H1 (cell line): Measurements from ENCODE around the gene PXMP4. TPM values are rescaled to one million over a fixed set of nuclear protein-coding genes. Genes with fewer than 3 reads are reported as not detected.

Source experiments
- CTCF ChIA-PET: fragments of 300-600 bp; sonication (Branson Sonifier 250); formaldehyde crosslinking; loops from one replicate; lab custom pipeline; 2021; ENCODE audit not compliant: partially characterized antibody; lab: Charles Lee
- POLR2A ChIA-PET: fragments of 300-600 bp; sonication (Branson Sonifier 250); formaldehyde crosslinking; loops from one replicate; lab custom pipeline; 2021; ENCODE audit warnings: inconsistent platforms; ENCODE audit not compliant: partially characterized antibody; lab: Charles Lee
- DNase-seq, 2 experiments: peaks; one replicate each; pipeline versions ENCODE4 v3.0.0 to v3.0.0-alpha.2; 2010 to 2022; ENCODE audit warnings: low spot score in 2 of 2, low read depth in 1 of 2, mixed read lengths in 1 of 2
- FAIRE-seq: peaks from 2 replicates; lab custom pipeline; 2011; peaks lifted over from hg19 to GRCh38; lab: Jason Lieb, UNC
- H2AFZ ChIP-seq: 2 replicates; pipeline ENCODE4 v1.8.1; 2012; ENCODE audit warnings: low read length, inconsistent platforms
- H2AK5ac ChIP-seq: 2 replicates; pipeline ENCODE4 v1.6.1; 2013; ENCODE audit warnings: low read depth, low read length
- H2BK120ac ChIP-seq: replicated peaks from 2 replicates; pipeline ENCODE3; 2013; ENCODE audit warnings: low read depth, low read length, inconsistent platforms
- H2BK12ac ChIP-seq: 2 replicates; pipeline ENCODE4 v1.6.1; 2013; ENCODE audit warnings: low read depth, low read length
- H2BK15ac ChIP-seq: 2 replicates; pipeline ENCODE4 v1.6.1; 2013; ENCODE audit warnings: low read length
- H2BK20ac ChIP-seq: 2 replicates; pipeline ENCODE4 v1.6.1; 2013; ENCODE audit warnings: low read length
- H2BK5ac ChIP-seq: 2 replicates; pipeline ENCODE4 v1.6.1; 2013; ENCODE audit warnings: low read depth, low read length
- H3K14ac ChIP-seq: 2 replicates; pipeline ENCODE4 v1.6.1; 2013; ENCODE audit warnings: inconsistent platforms; ENCODE audit not compliant: insufficient read length
- H3K18ac ChIP-seq: 2 replicates; pipeline ENCODE4 v1.6.1; 2013; ENCODE audit warnings: low read length; ENCODE audit errors: extremely low read depth
- H3K23ac ChIP-seq: 2 replicates; pipeline ENCODE4 v1.6.1; 2013; ENCODE audit warnings: inconsistent platforms; ENCODE audit not compliant: insufficient read length
- H3K23me2 ChIP-seq: 2 replicates; pipeline ENCODE4 v1.6.1; 2013; ENCODE audit warnings: low read depth, low read length
- H3K27ac ChIP-seq: 2 replicates; pipeline ENCODE4 v1.6.1; 2011; ENCODE audit warnings: low read depth, low read length, inconsistent platforms
- H3K27me3 ChIP-seq, 4 experiments: replicated peaks in 1 of 4; 1 replicate in 1 of 4; 2 replicates in 3 of 4; pipeline versions ENCODE4 v1.6.1 to v1.8.1; 2011 to 2013; ENCODE audit warnings: low read length in 3 of 4, mild to moderate bottlenecking in 3 of 4, inconsistent platforms in 2 of 4, mixed read lengths in 2 of 4, moderate library complexity in 1 of 4; ENCODE audit not compliant: control insufficient read depth in 3 of 4, insufficient read depth in 3 of 4; ENCODE audit errors: extremely low read depth in 1 of 4
- H3K36me3 ChIP-seq, 4 experiments: 2 replicates each; pipeline versions ENCODE4 v1.6.1 to v1.8.1; 2011 to 2013; ENCODE audit warnings: mild to moderate bottlenecking in 4 of 4, low read length in 3 of 4, moderate library complexity in 2 of 4, control low read depth in 1 of 4, inconsistent platforms in 1 of 4; ENCODE audit not compliant: insufficient read depth in 4 of 4, control insufficient read depth in 2 of 4
- H3K4ac ChIP-seq: replicated peaks from 2 replicates; pipeline ENCODE3; 2013; ENCODE audit warnings: low read length, low read depth, mixed read lengths, inconsistent platforms; ENCODE audit not compliant: insufficient read length
- H3K4me1 ChIP-seq, 4 experiments: replicated peaks in 1 of 4; 1 replicate in 1 of 4; 2 replicates in 3 of 4; pipeline versions ENCODE4 v1.6.1 to v1.8.1; 2011 to 2013; ENCODE audit warnings: low read length in 3 of 4, inconsistent platforms in 2 of 4, mixed read lengths in 1 of 4; ENCODE audit not compliant: insufficient read depth in 4 of 4, control insufficient read depth in 3 of 4
- H3K4me2 ChIP-seq, 2 experiments: 2 replicates each; pipeline versions ENCODE4 v1.6.1 to v1.8.1; 2011 to 2013; ENCODE audit warnings: low read depth in 2 of 2, low read length in 2 of 2, control low read depth in 1 of 2, inconsistent platforms in 1 of 2, mild to moderate bottlenecking in 1 of 2; ENCODE audit not compliant: insufficient read depth in 1 of 2
- H3K4me3 ChIP-seq, 4 experiments: fragments of 200-600, 300-600 bp in 1 of 4; sonication (generic), shearing (Covaris generic), sonication (Bioruptor Twin) in 1 of 4; 2 replicates each; pipeline versions ENCODE4 v1.5.1 to v1.8.1; 2011 to 2016; ENCODE audit warnings: low read length in 4 of 4, low read depth in 3 of 4, control low read depth in 2 of 4, inconsistent platforms in 2 of 4, mild to moderate bottlenecking in 2 of 4, mixed read lengths in 1 of 4, moderate library complexity in 1 of 4; ENCODE audit not compliant: insufficient read depth in 2 of 4; ENCODE audit errors: extremely low read depth in 1 of 4
- H3K56ac ChIP-seq: replicated peaks from 2 replicates; pipeline ENCODE3; 2013; ENCODE audit warnings: low read depth, mild to moderate bottlenecking, mixed read lengths, low read length, inconsistent platforms; ENCODE audit not compliant: insufficient read length
- H3K79me1 ChIP-seq: 2 replicates; pipeline ENCODE4 v1.6.1; 2013; ENCODE audit warnings: low read depth, low read length, control low read depth
- H3K79me2 ChIP-seq, 2 experiments: 2 replicates each; pipeline versions ENCODE4 v1.6.1 to v1.8.1; 2012 to 2013; ENCODE audit warnings: low read length in 2 of 2, mild to moderate bottlenecking in 2 of 2, inconsistent platforms in 1 of 2; ENCODE audit not compliant: insufficient read depth in 2 of 2, control insufficient read depth in 1 of 2
- H3K9ac ChIP-seq, 4 experiments: replicated peaks in 1 of 4; 1 replicate in 1 of 4; 2 replicates in 3 of 4; pipeline versions ENCODE4 v1.6.1 to v1.8.1; 2011 to 2013; ENCODE audit warnings: low read depth in 3 of 4, low read length in 3 of 4, control low read depth in 2 of 4, mild to moderate bottlenecking in 2 of 4, moderate library complexity in 2 of 4, inconsistent platforms in 1 of 4; ENCODE audit errors: extremely low read depth in 1 of 4
- H3K9me3 ChIP-seq, 2 experiments: 2 replicates each; pipeline versions ENCODE4 v1.6.1 to v1.8.1; 2012 to 2013; ENCODE audit warnings: mild to moderate bottlenecking in 2 of 2, moderate library complexity in 2 of 2, control low read depth in 1 of 2, inconsistent platforms in 1 of 2, low read depth in 1 of 2, low read length in 1 of 2, mixed read lengths in 1 of 2; ENCODE audit not compliant: insufficient read depth in 2 of 2
- H4K20me1 ChIP-seq, 2 experiments: replicated peaks in 1 of 2; 2 replicates each; pipeline versions ENCODE3 to v1.8.1; 2011 to 2013; ENCODE audit warnings: inconsistent platforms in 2 of 2, low read length in 2 of 2, mild to moderate bottlenecking in 1 of 2; ENCODE audit not compliant: insufficient read depth in 2 of 2, control insufficient read depth in 1 of 2
- H4K5ac ChIP-seq: 2 replicates; pipeline ENCODE4 v1.6.1; 2013; ENCODE audit warnings: low read length, low read depth, mixed read lengths, inconsistent platforms; ENCODE audit not compliant: insufficient read length
- H4K8ac ChIP-seq: 2 replicates; pipeline ENCODE4 v1.8.0; 2013; ENCODE audit warnings: mild to moderate bottlenecking, moderate library complexity, low read length, inconsistent platforms; ENCODE audit not compliant: insufficient read depth; ENCODE audit errors: extremely low read depth
- H4K91ac ChIP-seq: replicated peaks from 2 replicates; pipeline ENCODE3; 2013; ENCODE audit warnings: low read length, mixed read lengths, inconsistent platforms; ENCODE audit not compliant: insufficient read length
- ASH2L ChIP-seq: fragments of 200-600, 300-600 bp; sonication (generic); IDR thresholded peaks from one replicate; pipeline ENCODE4 v1.7.1; 2017; ENCODE audit warnings: low read length
- BCL11A ChIP-seq, 2 experiments: IDR thresholded peaks; one replicate each; pipeline ENCODE4 v1.6.1; 2011; ENCODE audit warnings: low read depth in 2 of 2, low read length in 2 of 2, mild to moderate bottlenecking in 2 of 2
- CBX5 ChIP-seq: fragments of 300-800, 300-1000 bp; sonication (generic); IDR thresholded peaks from 2 replicates; pipeline ENCODE4 v1.7.1; 2016; ENCODE audit warnings: antibody characterized with exemption, low read length, low read depth
- CHD1 ChIP-seq: IDR thresholded peaks from 2 replicates; pipeline ENCODE4 v1.6.1; 2012; ENCODE audit warnings: low read depth, low read length, improper control_type of control experiment
- EZH2 ChIP-seq: fragments of 200-600 bp; sonication (generic); IDR thresholded peaks from 2 replicates; pipeline ENCODE4 v1.7.1; 2012; ENCODE audit warnings: low read depth, mild to moderate bottlenecking, moderate library complexity, low read length, inconsistent platforms; ENCODE audit not compliant: severe bottlenecking
- HDAC2 ChIP-seq, 2 experiments: fragments of 300-600 bp in 1 of 2; sonication (generic) in 1 of 2; IDR thresholded peaks; 2 replicates each; pipeline ENCODE4 v1.6.1; 2011 to 2012; ENCODE audit warnings: low read depth in 2 of 2, low read length in 2 of 2, mild to moderate bottlenecking in 2 of 2, moderate library complexity in 2 of 2, borderline replicate concordance in 1 of 2, inconsistent platforms in 1 of 2
- RNF2 ChIP-seq: fragments of 200-900, 300-1000 bp; sonication (generic); IDR thresholded peaks from 2 replicates; pipeline ENCODE4 v1.7.1; 2016; ENCODE audit warnings: borderline replicate concordance, low read depth, mild to moderate bottlenecking, antibody characterized with exemption, low read length; ENCODE audit not compliant: poor library complexity, severe bottlenecking; ENCODE audit errors: missing control alignments
- SAP30 ChIP-seq: fragments of 300-600 bp; sonication (generic); IDR thresholded peaks from 2 replicates; pipeline ENCODE4 v1.7.1; 2012; ENCODE audit warnings: low read length, moderate library complexity, mild to moderate bottlenecking, inconsistent platforms; ENCODE audit not compliant: insufficient read depth, insufficient replicate concordance
- SIN3A ChIP-seq, 2 experiments: IDR thresholded peaks in 1 of 2; conservative IDR thresholded peaks in 1 of 2; 2 replicates each; pipeline ENCODE4 v1.6.1; 2011 to 2012; ENCODE audit warnings: low read length in 2 of 2, improper control_type of control experiment in 1 of 2, low read depth in 1 of 2, mild to moderate bottlenecking in 1 of 2
- SP1 ChIP-seq: IDR thresholded peaks from 2 replicates; pipeline ENCODE4 v1.6.1; 2011; ENCODE audit warnings: low read depth, low read length
- SP4 ChIP-seq: IDR thresholded peaks from 2 replicates; pipeline ENCODE4 v1.6.1; 2012; ENCODE audit warnings: low read length, inconsistent platforms
- TBP ChIP-seq: IDR thresholded peaks from 2 replicates; pipeline ENCODE4 v1.6.1; 2011; ENCODE audit warnings: low read depth, low read length, improper control_type of control experiment
- TEAD4 ChIP-seq: IDR thresholded peaks from 2 replicates; pipeline ENCODE4 v1.6.1; 2012; ENCODE audit warnings: low read depth, low read length, inconsistent platforms, mixed read lengths
- WGBS, 2 experiments: shearing (Covaris generic) in 1 of 2; methylation state at CpG; one replicate each; pipeline versions ENCODE4 v1.1.6 to v1.1.7; 2013 to 2015; ENCODE audit warnings: low lambda C conversion rate in 2 of 2, mixed read lengths in 2 of 2, inconsistent platforms in 1 of 2, low coverage in 1 of 2, missing lambda C conversion rate in 1 of 2; ENCODE audit not compliant: insufficient replicate concordance in 2 of 2, insufficient coverage in 1 of 2, insufficient read length in 1 of 2; ENCODE audit errors: extremely low coverage in 1 of 2, missing lambda C conversion rate in 1 of 2; 5-methylcytosine and 5-hydroxymethylcytosine counted together
- polyA plus RNA-seq, 7 experiments: library from polyadenylated mRNA; depleted of rRNA in 3 of 7; stranded (reverse) in 5 of 7; unstranded in 2 of 7; fragments of >200 nt in 5 of 7; fragments of 200-250 nt in 2 of 7; gene quantifications; 1 replicate in 5 of 7; 2 replicates in 1 of 7; 4 replicates in 1 of 7; pipeline versions ENCODE4 v1.2.1 to v1.2.3, GENCODE V29; 2011 to 2013; ENCODE audit warnings: missing spikeins in 2 of 7, mixed read lengths in 2 of 7
- total RNA-seq: library from RNA; stranded (reverse); fragmentation: NEBNext Ultra II Directional; extraction: Animal tissue kit (Norgen Biotek cat#: 25700); gene quantifications from 2 replicates; pipeline ENCODE4 v1.2.1, GENCODE V29; 2021

The PXMP4 gene
- total and polyA plus RNA-seq, 2 of the 8 experiments (the other 6 are each of a cell fraction or from before 2014, with no cell fraction given): 3.3 to 3.4 TPM

GRCh38 chr20:33746325-33746998 is 26.4 kb upstream of the PXMP4 start:
- DNase-seq: no peak
- FAIRE-seq: no peak
- 93% methylated on average over 12 of the region's 12 CpGs; no CpG with 5 or more reads in 1 of the 2 experiments for WGBS, 2 experiments

More at GRCh38 chr20:33746325-33746998, 26.4 kb upstream of the PXMP4 start:
- no peak overlapping the region for H3K27ac ChIP-seq
- H2BK15ac ChIP-seq: no peak overlapping the region
- H3K9me3 ChIP-seq: no peaks in the 10 kb centered on the region
- no peaks in the 10 kb centered on the region for H3K23me2 ChIP-seq
- no peaks in the 10 kb centered on the region for H4K20me1 ChIP-seq
- no peak overlapping the region for H2BK20ac ChIP-seq
- H2BK120ac ChIP-seq: no peak overlapping the region
- no peak overlapping the region for H3K4me3 ChIP-seq
- H2AK5ac ChIP-seq: no peak overlapping the region
- H2BK12ac ChIP-seq: no peak overlapping the region
- no peak overlapping the region for H3K56ac ChIP-seq
- no peak overlapping the region for H3K4me2 ChIP-seq
- no peak overlapping the region for H2AFZ ChIP-seq
- H2BK5ac ChIP-seq: no peak overlapping the region
- no peaks in the 10 kb centered on the region for H3K79me2 ChIP-seq
- no peak overlapping the region for H4K5ac ChIP-seq
- H3K79me1 ChIP-seq: no peaks in the 10 kb centered on the region; the same call in 1 of the 2 replicates
- no peaks in the 10 kb centered on the region for H3K27me3 ChIP-seq
- H3K23ac ChIP-seq: no peak overlapping the region
- H3K14ac ChIP-seq: no peak overlapping the region
- no peak for TF ChIP-seq SIN3A (conservative IDR thresholded peaks at IDR 0.05 in 1 of 2, IDR thresholded peaks at IDR 0.05 in 1 of 2; ENCODE audit: low read depth in 1 of 2, low read length in 2 of 2)
- no peak for TF ChIP-seq TBP
- no peak for TF ChIP-seq CHD1
- no peak for TF ChIP-seq BCL11A (IDR thresholded peaks at IDR 0.05; ENCODE audit: low read depth in 2 of 2, low read length in 2 of 2)
- no peak for TF ChIP-seq SP1
- no peak for TF ChIP-seq EZH2
- no peak for TF ChIP-seq ASH2L
- no peak for TF ChIP-seq CBX5
- TF ChIP-seq HDAC2 (IDR thresholded peaks at IDR 0.05; ENCODE audit: borderline replicate concordance in 1 of 2, low read depth in 2 of 2, low read length in 2 of 2): no peak
- TF ChIP-seq RNF2: no peak
- no peak for TF ChIP-seq TEAD4
- TF ChIP-seq SAP30: no peak
- TF ChIP-seq SP4: no peak
- no peaks in the 10 kb centered on the region for H3K4me1 ChIP-seq
- H3K18ac ChIP-seq: no peak overlapping the region
- no peak overlapping the region for H3K4ac ChIP-seq
- ChIA-PET POLR2A (no interaction called here), CTCF (interaction anchor here (0.6 kb wide), 1 partner anchor 174 kb away, joined by 3 read pairs; no protein-coding TSS in a partner anchor)
- no peak overlapping the region for H3K9ac ChIP-seq
- H4K91ac ChIP-seq: no peak overlapping the region
- H4K8ac ChIP-seq: no peak overlapping the region
- no peaks in the 10 kb centered on the region for H3K36me3 ChIP-seq
